ENCODE measurements around the gene XG.
"Not testable (repeated sequence)": the region's sequence is repeated elsewhere in the genome, so short reads cannot be mapped to it uniquely, and the experiment has no call there.

The XG gene

DNA sequence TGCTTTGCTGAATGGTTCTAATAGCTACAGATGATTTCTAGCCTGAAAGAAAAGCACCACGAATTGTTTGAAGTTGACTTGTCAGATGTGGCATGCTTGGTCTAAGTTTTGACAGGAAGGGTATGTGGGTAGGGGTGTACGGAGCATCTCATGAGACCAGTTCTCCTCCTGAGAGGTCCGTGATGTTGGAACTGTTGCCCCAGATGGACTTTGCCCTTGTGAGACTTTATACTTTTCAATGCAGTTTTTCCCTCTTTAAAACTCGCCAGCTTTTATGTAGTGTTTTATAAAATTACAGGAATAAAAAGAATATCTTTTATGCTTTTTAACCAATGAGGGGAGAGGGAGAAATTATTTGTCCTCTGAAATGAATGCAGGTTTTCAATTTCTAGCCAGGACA, 16.6 kb upstream of the XG start:
- DNase-seq: no peak

GRCh38 chrX:2740672-2741071, 11.2 kb upstream of the XG start:
- no peak for DNase-seq

DNA sequence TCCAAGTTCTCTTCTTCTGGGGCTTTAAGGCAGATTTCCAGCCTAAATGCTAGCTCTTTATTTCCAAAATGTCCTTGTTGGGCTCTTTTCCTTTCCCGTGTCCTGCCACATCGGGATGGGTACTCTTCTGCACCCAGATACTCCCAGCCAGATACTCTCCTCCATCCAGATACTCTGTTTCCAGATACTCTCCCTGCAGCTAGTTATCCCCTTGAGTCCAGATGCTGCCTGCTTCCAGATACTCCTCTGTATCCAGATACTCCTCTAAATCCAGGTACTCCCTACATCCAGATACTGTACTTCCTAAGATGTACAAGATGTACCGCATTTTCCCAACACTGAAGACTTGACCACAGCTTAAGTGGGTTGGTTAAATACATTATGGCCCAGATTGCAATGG, 10.5 kb upstream of the XG start:
- DNase-seq: no peak

- not testable (repeated sequence) for DNase-seq
Observed at GRCh38 chrX:2746250-2746649, 5.6 kb upstream of the XG start.

- DNase-seq: no peak
Observed at GRCh38 chrX:2748171-2748814, 3.5 kb upstream of the XG start.

DNA sequence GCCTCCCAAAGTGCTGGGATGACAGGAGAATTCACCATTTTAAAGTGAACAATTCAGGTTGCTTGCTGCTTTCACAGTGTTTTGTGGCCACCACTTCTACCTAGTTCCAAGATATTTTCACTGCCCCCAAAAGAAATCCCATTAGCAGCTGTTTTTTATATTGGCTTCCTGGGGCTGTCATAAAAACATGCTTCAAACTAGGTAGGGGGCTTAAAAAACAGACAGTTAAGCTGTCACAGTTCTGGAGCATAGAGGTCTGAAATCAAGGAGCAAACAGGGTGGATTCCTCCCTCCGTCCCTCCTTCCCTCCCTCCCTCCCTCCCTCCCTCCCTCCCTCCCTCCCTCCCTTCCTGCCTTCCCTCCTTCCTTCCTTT, 3.0 kb upstream of the XG start:
- DNase-seq: no peak

DNA sequence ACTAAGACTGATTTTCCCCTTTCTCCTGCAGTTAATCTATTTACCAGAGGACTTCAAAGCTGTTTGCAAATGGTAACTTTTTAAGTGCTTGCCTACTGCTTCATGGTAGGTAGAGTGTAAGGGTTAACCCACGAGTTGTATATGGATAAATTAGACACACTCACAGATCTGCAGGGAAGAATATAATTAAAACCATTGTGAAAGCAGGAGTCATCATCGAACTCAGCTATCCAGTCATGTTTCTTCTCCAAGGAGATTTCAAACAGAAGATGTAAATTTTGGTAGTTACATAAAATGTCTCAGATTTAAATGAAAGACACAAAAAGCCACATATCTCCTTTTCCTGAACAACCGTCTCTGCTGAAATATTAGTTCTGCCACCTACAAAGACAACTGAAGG, 549 bp upstream of the XG start:
- no peak for DNase-seq

DNA sequence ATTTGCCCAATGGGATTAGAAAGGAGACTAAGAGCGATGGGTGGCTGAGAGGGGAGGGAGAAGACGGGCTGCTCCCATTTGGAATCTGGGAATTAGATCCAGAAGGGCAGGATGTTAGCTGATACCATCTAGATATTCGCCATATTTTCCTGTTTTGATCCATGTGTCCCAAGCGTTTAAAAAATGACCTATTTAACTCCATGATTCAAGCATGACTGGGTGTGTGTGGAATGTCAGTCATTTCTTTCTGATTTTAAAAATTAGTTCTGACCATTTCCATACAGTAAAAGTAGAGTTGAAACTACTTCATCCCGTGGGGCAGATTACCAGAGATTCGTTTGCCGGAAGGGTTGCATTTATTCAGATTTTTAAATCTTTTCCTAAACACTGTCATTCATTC, 601 bp downstream of the XG start:
- not testable (repeated sequence) for DNase-seq

GRCh38 chrX:2755163-2755715, 3.4 kb downstream of the XG start:
- not testable (repeated sequence) for DNase-seq

DNA sequence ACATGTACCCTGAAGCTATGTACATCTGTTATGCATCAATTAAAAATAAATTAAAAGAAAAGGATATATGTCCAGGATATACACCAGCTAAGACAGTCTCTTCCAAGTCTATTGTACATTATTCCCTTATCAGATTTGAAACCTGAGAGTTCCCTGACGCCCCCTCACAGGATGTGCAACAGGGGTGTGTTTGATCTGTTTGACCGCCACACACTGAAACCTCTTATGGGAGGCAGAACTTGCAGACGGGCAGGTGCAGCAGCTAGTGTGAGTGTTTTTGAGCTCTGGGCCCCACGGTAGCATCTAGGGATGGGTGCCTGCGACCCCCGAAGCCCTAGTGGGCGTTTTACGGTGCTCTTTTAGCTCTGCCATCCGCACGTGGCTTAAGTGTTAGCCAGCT, 4.7 kb downstream of the XG start:
- DNase-seq: no peak

- no peak for DNase-seq
Observed at GRCh38 chrX:2761246-2761645, 9.4 kb downstream of the XG start.

GRCh38 chrX:2762671-2763070, 10.8 kb downstream of the XG start:
- not testable (repeated sequence) for DNase-seq

GRCh38 chrX:2764766-2765548, 13.1 kb downstream of the XG start:
- DNase-seq: not testable (repeated sequence)

GRCh38 chrX:2765549-2765830, 13.7 kb downstream of the XG start:
- DNase-seq: no peak

DNA sequence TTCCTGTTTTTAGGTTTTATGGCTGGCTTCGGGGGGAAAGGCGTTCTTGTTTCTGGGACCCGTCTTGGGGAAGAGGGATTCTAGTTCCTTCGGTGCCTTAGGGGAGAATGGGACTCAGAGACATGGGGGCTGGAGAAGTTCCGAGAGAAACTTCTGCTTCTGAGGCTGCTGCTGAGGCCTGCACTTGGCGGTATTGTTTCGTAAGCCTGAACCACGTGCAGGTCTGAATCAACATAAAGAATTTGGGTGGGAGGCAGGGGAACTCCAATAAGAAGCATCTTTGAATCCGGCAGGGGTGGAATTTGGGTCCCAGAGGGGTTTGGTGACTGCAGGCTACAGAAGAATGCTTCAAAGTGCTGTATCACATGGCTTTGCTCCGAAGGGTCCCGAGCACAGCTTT, 15.1 kb downstream of the XG start:
- no peak for DNase-seq

DNA sequence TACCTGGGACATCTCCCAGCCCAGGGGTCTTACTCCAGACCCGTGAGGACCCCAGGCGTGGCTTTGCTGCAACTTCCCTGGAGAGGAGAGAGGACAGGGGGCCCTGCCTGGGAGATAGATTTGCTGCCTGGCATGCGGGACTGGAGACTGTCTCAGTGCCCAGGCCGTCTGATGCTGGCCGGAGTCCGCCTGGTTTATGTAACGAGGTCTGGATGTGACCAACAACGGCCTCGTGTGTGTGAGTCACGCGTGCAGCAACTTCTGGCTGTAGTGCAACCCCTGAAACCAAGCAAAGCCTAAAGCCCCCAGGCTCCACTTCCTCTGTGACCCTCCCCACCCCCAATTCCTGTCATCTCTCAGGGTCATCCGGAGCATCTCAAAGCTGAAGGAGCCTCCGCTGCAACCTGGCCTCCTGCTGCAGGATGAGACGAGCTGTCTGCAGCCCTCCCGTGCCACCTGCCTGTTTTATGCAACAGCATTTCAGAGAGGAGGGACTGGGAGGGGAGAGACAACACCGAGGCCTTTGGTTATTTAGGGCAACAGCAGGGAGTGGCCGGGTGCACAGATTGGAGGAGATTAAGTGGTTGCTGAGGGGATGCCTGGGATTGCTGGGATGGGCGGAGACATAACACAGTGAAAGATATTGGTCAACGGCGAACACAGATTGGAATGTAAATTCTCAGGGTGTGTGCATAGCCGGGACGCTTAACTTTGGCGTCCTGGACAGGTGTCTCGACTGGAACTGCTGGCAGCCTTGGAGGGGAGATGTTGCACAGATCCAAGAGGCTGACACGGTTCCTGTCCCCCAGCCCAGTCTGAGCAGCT, 16.0 kb downstream of the XG start:
- DNase-seq: no peak

GRCh38 chrX:2769615-2770014, 17.8 kb downstream of the XG start:
- no peak for DNase-seq

GRCh38 chrX:2773166-2774055, 21.6 kb downstream of the XG start:
- not testable (repeated sequence) for DNase-seq

GRCh38 chrX:2774057-2774456, 22.2 kb downstream of the XG start:
- no peak for DNase-seq

DNA sequence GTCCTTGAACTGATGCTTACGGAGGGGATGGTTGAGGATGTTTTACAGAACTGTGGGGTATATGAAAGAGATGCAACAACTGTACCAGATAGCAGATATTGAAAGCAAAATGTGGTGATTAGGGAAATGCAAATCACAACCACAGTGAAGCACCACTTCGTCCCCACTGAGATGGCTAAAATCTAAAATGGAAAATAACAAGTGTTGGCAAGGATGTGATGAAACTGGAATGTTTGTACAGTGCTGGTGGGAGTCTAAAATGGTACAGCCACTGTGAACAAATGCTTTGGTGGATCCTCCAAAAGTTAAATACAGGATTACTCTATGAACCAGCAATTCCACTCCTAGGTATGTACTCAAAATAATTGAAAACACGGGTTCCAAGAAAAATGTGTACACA, 22.9 kb downstream of the XG start:
- no peak for DNase-seq

GRCh38 chrX:2780472-2781225, 28.8 kb downstream of the XG start:
- not testable (repeated sequence) for DNase-seq

DNA sequence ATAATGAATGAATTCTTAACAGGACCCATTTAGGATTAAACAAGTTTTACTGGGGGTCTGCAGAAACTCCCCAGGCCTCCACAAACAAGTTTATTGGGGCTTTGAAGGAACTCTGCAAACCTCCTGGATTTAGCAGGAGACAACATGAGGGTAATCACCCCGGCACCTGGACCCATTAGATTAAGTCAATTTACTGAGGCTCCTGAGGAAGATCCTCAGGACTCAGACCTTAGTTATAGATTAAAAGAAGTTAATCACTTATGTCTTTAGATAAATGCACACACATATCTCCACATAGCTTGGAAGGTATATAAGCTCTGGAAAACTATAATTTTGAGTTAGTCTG, 29.4 kb downstream of the XG start:
- no peak for DNase-seq
